Tibial nerve (tissue), 4 donors: ENCODE data around the gene DNASE1L1.

Experiments
- CTCF ChIP-seq, 5 experiments: fragments of 200-600 bp in 3 of 5; fragments of 450-650 bp in 2 of 5; sonication (generic) in 3 of 5; IDR thresholded peaks; one replicate each; pipeline ENCODE4 v1.5.1; 2016 to 2019; ENCODE audit warnings: antibody characterized with exemption in 5 of 5, mild to moderate bottlenecking in 3 of 5, moderate library complexity in 2 of 5
- EP300 ChIP-seq, 2 donors: sonication (generic); formaldehyde crosslinking; IDR thresholded peaks; one replicate each; pipeline ENCODE4 v1.6.1; 2017; ENCODE audit warnings: antibody characterized with exemption in 2 of 2, mild to moderate bottlenecking in 1 of 2
- POLR2A ChIP-seq, 2 donors: fragments of 450-650 bp; IDR thresholded peaks; one replicate each; pipeline ENCODE4 v1.6.1; 2017; ENCODE audit warnings: antibody characterized with exemption in 2 of 2, mild to moderate bottlenecking in 2 of 2, moderate library complexity in 2 of 2

DNA sequence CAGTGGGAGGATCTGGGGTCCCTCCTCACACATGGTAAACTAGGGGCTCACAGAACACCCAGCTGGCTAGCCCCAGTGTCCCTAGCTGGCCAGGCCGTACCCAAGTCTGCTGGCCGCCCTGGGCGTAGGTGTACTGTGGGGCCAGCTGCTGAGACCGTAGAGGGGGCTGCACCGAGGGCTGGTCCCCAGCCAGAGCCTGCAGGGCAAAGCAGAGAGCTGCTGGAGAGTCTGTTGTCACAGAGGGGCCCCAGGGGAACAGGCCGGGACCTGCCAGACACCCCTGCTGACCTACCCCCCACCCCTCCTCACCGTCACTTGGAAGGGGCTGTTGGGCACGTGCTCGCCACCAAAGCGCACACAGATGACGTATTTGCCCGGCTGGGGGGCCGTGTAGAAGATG lies 54.5 kb downstream of the DNASE1L1 start:
- TF ChIP-seq EP300 (IDR thresholded peaks at IDR 0.05) (no peak), POLR2A (IDR thresholded peaks at IDR 0.05) (no peak), CTCF (IDR thresholded peaks at IDR 0.05) (no peak)
